Uterus (tissue), 4 donors: ENCODE results near the gene ZDBF2. TPM values are rescaled to one million over a fixed set of nuclear protein-coding genes. Genes with fewer than 3 reads are reported as not detected.

ENCODE experiments used
- DNase-seq, 2 donors: peaks; one replicate each; pipeline ENCODE4 v3.0.0-alpha.2; 2019 to 2020
- H3K27ac ChIP-seq, 2 donors: fragments of 200-600 bp; sonication (generic); 1 replicate in 1 of 2; 2 replicates in 1 of 2; pipeline ENCODE4 v1.5.1; 2016 to 2018
- H3K27me3 ChIP-seq, 2 donors: fragments of 200-600 bp; sonication (generic); one replicate each; pipeline ENCODE4 v1.5.1; 2018 to 2019; ENCODE audit warnings: control low read depth in 1 of 2
- H3K36me3 ChIP-seq, 2 donors: fragments of 200-600 bp; sonication (generic); one replicate each; pipeline ENCODE4 v1.5.1; 2019; ENCODE audit warnings: control low read depth in 1 of 2
- H3K4me1 ChIP-seq, 2 donors: fragments of 200-600 bp; sonication (generic); one replicate each; pipeline ENCODE4 v1.5.1; 2018 to 2019; ENCODE audit warnings: control low read depth in 1 of 2
- H3K4me3 ChIP-seq, 2 donors: fragments of 200-600 bp; sonication (generic); 1 replicate in 1 of 2; 2 replicates in 1 of 2; pipeline ENCODE4 v1.5.1; 2018 to 2019; ENCODE audit warnings: mild to moderate bottlenecking in 1 of 2
- H3K9me3 ChIP-seq, 2 donors: fragments of 200-600 bp; sonication (generic); one replicate each; pipeline ENCODE4 v1.5.1; 2019; ENCODE audit warnings: control low read depth in 1 of 2
- POLR2A ChIP-seq, 2 donors: fragments of 450-650 bp; IDR thresholded peaks; one replicate each; pipeline ENCODE4 v1.6.1; 2016; ENCODE audit warnings: antibody characterized with exemption in 2 of 2, mild to moderate bottlenecking in 1 of 2, moderate library complexity in 1 of 2
- intact Hi-C: fragments of 100-400 bp; cut with DNase I; formaldehyde crosslinking; loops from one replicate; pipeline ENCODE4 v1.15.1; 2023; ENCODE audit warnings: low total_unique reads
- total RNA-seq, 4 donors: library from RNA; depleted of rRNA in 3 of 4; stranded (reverse); fragments of >200 nt in 3 of 4; gene quantifications; one replicate each; pipeline versions ENCODE4 v1.1.0 to v1.2.4, GENCODE V29; 2014 to 2023
- TF ChIP-seq, protein P1 (sequence below), 4 experiments: fragments of 200-600 bp in 2 of 4; fragments of 450-650 bp in 2 of 4; sonication (generic) in 2 of 4; IDR thresholded peaks; one replicate each; pipeline ENCODE4 v1.5.1; 2016 to 2019; ENCODE audit warnings: antibody characterized with exemption in 4 of 4, mild to moderate bottlenecking in 2 of 4, moderate library complexity in 1 of 4
- donor health status: DM: yes; HTN: yes; CAD: no.

The ZDBF2 gene
- total RNA-seq, 4 donors from 2014 or later, result 9.7 to 33.7 (median 22.6) TPM

- Histone ChIP-seq H3K4me3 (no peak overlapping the region), H3K9me3 (no peaks in the 10 kb centered on the region), H3K4me1 (no peaks in the 10 kb centered on the region), H3K36me3 (no peaks in the 10 kb centered on the region), H3K27ac (no peak overlapping the region), H3K27me3 (peaks cover 0 to 29% of the 10 kb centered on the region in 2 donors)
- intact Hi-C loops, result no loop called here
- TF ChIP-seq, protein P1, sequence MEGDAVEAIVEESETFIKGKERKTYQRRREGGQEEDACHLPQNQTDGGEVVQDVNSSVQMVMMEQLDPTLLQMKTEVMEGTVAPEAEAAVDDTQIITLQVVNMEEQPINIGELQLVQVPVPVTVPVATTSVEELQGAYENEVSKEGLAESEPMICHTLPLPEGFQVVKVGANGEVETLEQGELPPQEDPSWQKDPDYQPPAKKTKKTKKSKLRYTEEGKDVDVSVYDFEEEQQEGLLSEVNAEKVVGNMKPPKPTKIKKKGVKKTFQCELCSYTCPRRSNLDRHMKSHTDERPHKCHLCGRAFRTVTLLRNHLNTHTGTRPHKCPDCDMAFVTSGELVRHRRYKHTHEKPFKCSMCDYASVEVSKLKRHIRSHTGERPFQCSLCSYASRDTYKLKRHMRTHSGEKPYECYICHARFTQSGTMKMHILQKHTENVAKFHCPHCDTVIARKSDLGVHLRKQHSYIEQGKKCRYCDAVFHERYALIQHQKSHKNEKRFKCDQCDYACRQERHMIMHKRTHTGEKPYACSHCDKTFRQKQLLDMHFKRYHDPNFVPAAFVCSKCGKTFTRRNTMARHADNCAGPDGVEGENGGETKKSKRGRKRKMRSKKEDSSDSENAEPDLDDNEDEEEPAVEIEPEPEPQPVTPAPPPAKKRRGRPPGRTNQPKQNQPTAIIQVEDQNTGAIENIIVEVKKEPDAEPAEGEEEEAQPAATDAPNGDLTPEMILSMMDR (IDR thresholded peaks at IDR 0.05), result no peak
- no peak for TF ChIP-seq POLR2A (IDR thresholded peaks at IDR 0.05)
- DNase-seq, result no peak
Observed at GRCh38 chr2:206271065-206271464, 3.4 kb upstream of the ZDBF2 start.

DNA sequence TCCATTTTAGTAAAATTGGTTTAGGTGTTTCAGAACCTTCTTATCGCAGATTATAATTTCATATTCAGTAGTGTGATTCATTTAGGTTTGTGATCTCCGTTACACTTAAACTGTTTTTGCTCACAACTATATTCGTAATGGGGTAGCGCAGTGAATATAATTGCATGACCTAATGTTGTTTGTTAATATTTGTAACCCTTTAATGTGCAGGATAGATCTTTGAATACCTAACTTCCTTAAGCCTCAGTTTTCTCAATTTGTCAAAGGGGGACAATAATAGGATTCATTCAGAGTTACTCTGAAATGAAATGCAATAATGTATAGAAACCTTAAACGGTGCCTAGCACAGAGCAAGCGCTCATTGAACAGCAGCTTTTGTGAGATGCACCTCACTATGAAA is 558 bp upstream of the ZDBF2 start:
- Histone ChIP-seq H3K4me1 (no peaks in the 10 kb centered on the region), H3K4me3 (peak overlapping the region; percentile 48 to 58), H3K27me3 (peaks cover 0 to 36% of the 10 kb centered on the region in 2 donors), H3K9me3 (no peaks in the 10 kb centered on the region), H3K27ac (peak overlapping the region; percentile 67 to 78), H3K36me3 (no peaks in the 10 kb centered on the region)
- intact Hi-C loops, result no loop called here
- no peak for DNase-seq
- no peak for TF ChIP-seq POLR2A (IDR thresholded peaks at IDR 0.05)
- TF ChIP-seq, protein P1 (IDR thresholded peaks at IDR 0.05), result no peak

GRCh38 chr2:206275312-206276055 is 1.0 kb downstream of the ZDBF2 start:
- peak overlapping the region; percentile 67 to 78 for H3K27ac ChIP-seq
- peaks cover 0 to 36% of the 10 kb centered on the region in 2 donors for H3K27me3 ChIP-seq
- no peak for DNase-seq
- TF ChIP-seq, protein P1 (IDR thresholded peaks at IDR 0.05), result no peak
- TF ChIP-seq POLR2A (IDR thresholded peaks at IDR 0.05), result no peak
- no peaks in the 10 kb centered on the region for H3K4me1 ChIP-seq
- no peaks in the 10 kb centered on the region for H3K9me3 ChIP-seq
- peak overlapping the region; percentile 48 to 58 for H3K4me3 ChIP-seq
- intact Hi-C loops, result no loop called here
- H3K36me3 ChIP-seq, result no peaks in the 10 kb centered on the region

DNA sequence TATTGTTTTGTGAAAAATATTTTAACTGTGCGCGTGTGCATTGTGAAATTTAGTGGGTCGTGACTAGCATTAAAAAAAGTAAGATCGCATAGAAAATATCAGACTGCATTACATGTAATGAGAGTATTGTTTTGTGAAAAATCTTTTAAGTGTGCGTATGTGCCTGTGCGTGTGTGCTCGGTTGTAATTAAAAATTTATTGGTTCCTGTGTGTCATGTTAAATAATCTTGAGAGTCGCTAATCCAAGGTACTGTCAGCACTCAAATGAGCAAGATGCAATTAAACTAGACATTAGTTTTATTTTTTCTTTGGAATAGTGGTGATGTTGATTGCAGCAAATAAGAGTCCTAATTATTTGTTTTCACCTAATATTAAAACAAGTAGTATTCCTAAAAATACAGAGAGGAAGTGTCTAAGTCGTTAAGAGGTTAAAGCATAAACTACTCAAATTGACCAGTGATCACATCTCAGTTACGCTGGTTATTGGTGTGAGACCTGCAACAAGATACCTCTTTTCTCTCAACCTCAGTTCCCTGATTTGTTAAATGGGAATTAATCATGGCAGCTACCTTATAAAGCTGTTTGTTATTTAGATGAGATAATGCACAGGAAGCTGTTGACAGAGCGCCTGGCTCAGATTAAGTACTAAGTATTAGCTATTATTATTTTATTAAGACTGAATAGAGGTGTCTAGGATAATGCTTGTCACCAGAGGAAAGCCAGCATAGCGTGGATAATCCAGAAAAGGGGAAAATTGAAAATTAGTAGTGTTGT is 1.9 kb downstream of the ZDBF2 start:
- DNase-seq, result no peak
- Histone ChIP-seq H3K27me3 (peaks cover 0 to 36% of the 10 kb centered on the region in 2 donors), H3K4me3 (no peak overlapping the region), H3K27ac (no peak overlapping the region), H3K9me3 (no peaks in the 10 kb centered on the region), H3K36me3 (no peaks in the 10 kb centered on the region), H3K4me1 (no peaks in the 10 kb centered on the region)
- intact Hi-C loops, result no loop called here
- TF ChIP-seq, protein P1 (IDR thresholded peaks at IDR 0.05), result no peak
- TF ChIP-seq POLR2A (IDR thresholded peaks at IDR 0.05), result no peak

DNA sequence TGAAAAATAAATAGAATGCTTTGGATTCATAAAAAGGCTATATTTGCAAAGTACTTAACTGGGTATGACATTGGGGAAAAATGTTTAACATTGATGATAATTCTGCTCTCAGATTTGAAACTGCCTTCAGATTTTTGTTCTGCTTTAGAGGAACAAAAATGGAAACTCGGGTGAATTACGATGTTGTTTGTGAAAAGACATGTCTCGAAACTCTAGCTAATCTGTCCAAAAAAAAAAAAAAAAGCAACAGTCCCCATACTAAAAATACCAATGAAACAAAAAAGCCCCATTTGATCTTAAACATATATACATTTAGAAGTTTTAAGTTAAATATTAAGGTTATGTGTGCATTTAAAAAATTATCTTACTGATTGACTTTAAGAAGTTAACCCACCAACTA is 3.0 kb downstream of the ZDBF2 start:
- H3K36me3 ChIP-seq, result no peaks in the 10 kb centered on the region
- H3K27ac ChIP-seq, result no peak overlapping the region
- intact Hi-C loops, result no loop called here
- no peaks in the 10 kb centered on the region for H3K9me3 ChIP-seq
- no peak overlapping the region for H3K4me3 ChIP-seq
- peaks cover 0 to 34% of the 10 kb centered on the region in 2 donors for H3K27me3 ChIP-seq
- H3K4me1 ChIP-seq, result no peaks in the 10 kb centered on the region
- TF ChIP-seq, protein P1 (IDR thresholded peaks at IDR 0.05), result no peak
- TF ChIP-seq POLR2A (IDR thresholded peaks at IDR 0.05), result no peak
- DNase-seq, result no peak
